Adrenal gland (tissue), 5 donors: ENCODE results near the gene RSBN1.
"Not testable (repeated sequence)": the region's sequence is repeated elsewhere in the genome, so short reads cannot be mapped to it uniquely, and the experiment has no call there.

Source experiments
- CTCF ChIP-seq, 6 experiments: fragments of 450-650 bp in 4 of 6; fragments of 200-600 bp in 2 of 6; sonication (generic) in 1 of 6; IDR thresholded peaks; 1 replicate in 5 of 6; 2 replicates in 1 of 6; pipeline versions ENCODE4 v1.5.1 to v1.8.0; 2016 to 2021; ENCODE audit warnings: antibody characterized with exemption in 6 of 6, mild to moderate bottlenecking in 2 of 6, moderate library complexity in 1 of 6
- POLR2A ChIP-seq, 2 donors: fragments of 450-650 bp; IDR thresholded peaks; one replicate each; pipeline ENCODE4 v1.6.1; 2017; ENCODE audit warnings: antibody characterized with exemption in 2 of 2, mild to moderate bottlenecking in 2 of 2, moderate library complexity in 1 of 2
- donor health status: DM: no; HTN: no; CAD: no.

- not testable (repeated sequence) for TF ChIP-seq CTCF, POLR2A (IDR thresholded peaks at IDR 0.05)
These were observed 93.7 kb downstream of the RSBN1 start for GRCh38 chr1:113718621-113719020.
